ENCODE measurements around the gene GPATCH2L. TPM values are rescaled to one million over a fixed set of nuclear protein-coding genes. Genes with fewer than 3 reads are reported as not detected.

Gene GPATCH2L
- total RNA-seq, 2 experiments from 2014 or later, result 54.0 to 58.2 TPM

- H3K36me3 Mint-ChIP-seq (ENCODE audit: low read depth), result peaks cover 57% of the 10 kb centered on the region
- POLR2A ChIA-PET, result no interaction called here
- no peak for ATAC-seq
- no peaks in the 10 kb centered on the region for H3K27me3 Mint-ChIP-seq
- H3K27ac Mint-ChIP-seq, result no peak overlapping the region
- DNase-seq, result no peak
- H3K9me3 Mint-ChIP-seq, result no peaks in the 10 kb centered on the region
- peaks cover 22% of the 10 kb centered on the region for H3K4me1 Mint-ChIP-seq (ENCODE audit: low read depth)
- CTCF ChIA-PET, result no interaction called here
- H3K4me3 Mint-ChIP-seq, result no peak overlapping the region
- intact Hi-C loops (cut with micrococcal nuclease), result no loop called here
- TF ChIP-seq CTCF (IDR thresholded peaks at IDR 0.05), result no peak
Observed at GRCh38 chr14:76163668-76164363, 12.1 kb downstream of the GPATCH2L start.

- H3K36me3 Mint-ChIP-seq (ENCODE audit: low read depth), result peaks cover 51% of the 10 kb centered on the region
- TF ChIP-seq CTCF (IDR thresholded peaks at IDR 0.05), result no peak
- CTCF ChIA-PET, result no interaction called here
- DNase-seq (no peak), ATAC-seq (no peak)
- no peaks in the 10 kb centered on the region for H3K9me3 Mint-ChIP-seq
- peaks cover 8% of the 10 kb centered on the region for H3K4me1 Mint-ChIP-seq (ENCODE audit: low read depth)
- H3K27me3 Mint-ChIP-seq, result no peaks in the 10 kb centered on the region
- H3K4me3 Mint-ChIP-seq, result no peak overlapping the region
- intact Hi-C loops (cut with micrococcal nuclease), result no loop called here
- POLR2A ChIA-PET, result no interaction called here
- H3K27ac Mint-ChIP-seq, result no peak overlapping the region
Observed at GRCh38 chr14:76168531-76168930, 16.8 kb downstream of the GPATCH2L start.

GRCh38 chr14:76169776-76170175 lies 18.1 kb downstream of the GPATCH2L start:
- Mint-ChIP-seq H3K4me3 (no peak overlapping the region), H3K9me3 (no peaks in the 10 kb centered on the region), H3K4me1 (ENCODE audit: low read depth) (peaks cover 2% of the 10 kb centered on the region), H3K36me3 (ENCODE audit: low read depth) (peaks cover 46% of the 10 kb centered on the region), H3K27ac (no peak overlapping the region), H3K27me3 (no peaks in the 10 kb centered on the region)
- ChIA-PET CTCF (interaction anchor here (1.7 kb wide), 1 partner anchor 11 kb away, joined by 3 read pairs; no protein-coding TSS in a partner anchor), POLR2A (no interaction called here)
- DNase-seq (no peak), ATAC-seq (no peak)
- intact Hi-C loops (cut with micrococcal nuclease), result no loop called here
- no peak for TF ChIP-seq CTCF (IDR thresholded peaks at IDR 0.05)

GRCh38 chr14:76174982-76175381 lies 23.3 kb downstream of the GPATCH2L start:
- TF ChIP-seq CTCF (IDR thresholded peaks at IDR 0.05), result no peak
- intact Hi-C loops (cut with micrococcal nuclease), result no loop called here
- DNase-seq, result no peak
- no peaks in the 10 kb centered on the region for H3K27me3 Mint-ChIP-seq
- H3K27ac Mint-ChIP-seq, result no peak overlapping the region
- ATAC-seq, result no peak
- no peak overlapping the region for H3K4me3 Mint-ChIP-seq
- CTCF ChIA-PET, result interaction anchor here (1.6 kb wide), 1 partner anchor 10 kb away, joined by 3 read pairs; no protein-coding TSS in a partner anchor
- H3K9me3 Mint-ChIP-seq, result no peaks in the 10 kb centered on the region
- H3K36me3 Mint-ChIP-seq (ENCODE audit: low read depth), result peaks cover 32% of the 10 kb centered on the region
- no peaks in the 10 kb centered on the region for H3K4me1 Mint-ChIP-seq (ENCODE audit: low read depth)
- POLR2A ChIA-PET, result interaction anchor here (0.6 to 1.0 kb wide), 3 partner anchors 23 to 849 kb away, joined by 3 to 4 read pairs (median 3); partner anchors contain the start of gene GPATCH2L

GRCh38 chr14:76175942-76176341 lies 24.2 kb downstream of the GPATCH2L start:
- POLR2A ChIA-PET, result interaction anchor here (1.0 kb wide), 1 partner anchor 24 kb away, joined by 3 read pairs; the partner anchor contains the start of gene GPATCH2L
- ATAC-seq (no peak), DNase-seq (no peak)
- Mint-ChIP-seq H3K9me3 (no peaks in the 10 kb centered on the region), H3K27me3 (no peaks in the 10 kb centered on the region), H3K4me1 (ENCODE audit: low read depth) (no peaks in the 10 kb centered on the region), H3K27ac (no peak overlapping the region), H3K36me3 (ENCODE audit: low read depth) (peaks cover 39% of the 10 kb centered on the region), H3K4me3 (no peak overlapping the region)
- CTCF ChIA-PET, result interaction anchor here (1.6 kb wide), 1 partner anchor 9 kb away, joined by 3 read pairs; no protein-coding TSS in a partner anchor
- TF ChIP-seq CTCF (IDR thresholded peaks at IDR 0.05), result no peak
- intact Hi-C loops (cut with micrococcal nuclease), result no loop called here
